ENCODE data around the gene MAP1LC3A.

Gene MAP1LC3A

GRCh38 chr20:34530342-34530741 lies 28.2 kb upstream of the MAP1LC3A start:
- no peak for DNase-seq

- no peak for DNase-seq
Observed at GRCh38 chr20:34531608-34532265, 26.8 kb upstream of the MAP1LC3A start.

- DNase-seq = no peak
Observed at GRCh38 chr20:34532320-34532719, 26.2 kb upstream of the MAP1LC3A start.

GRCh38 chr20:34532756-34533155 lies 25.8 kb upstream of the MAP1LC3A start:
- no peak for DNase-seq

- DNase-seq = no peak
Observed at GRCh38 chr20:34534391-34535165, 23.9 kb upstream of the MAP1LC3A start.

GRCh38 chr20:34535301-34535840 lies 23.1 kb upstream of the MAP1LC3A start:
- no peak for DNase-seq

GRCh38 chr20:34535857-34536256 lies 22.7 kb upstream of the MAP1LC3A start:
- no peak for DNase-seq

GRCh38 chr20:34536798-34537394 lies 21.6 kb upstream of the MAP1LC3A start:
- no peak for DNase-seq

GRCh38 chr20:34537651-34538050 lies 20.9 kb upstream of the MAP1LC3A start:
- DNase-seq = no peak

- no peak for DNase-seq
Observed at GRCh38 chr20:34538671-34539123, 19.8 kb upstream of the MAP1LC3A start.

- DNase-seq = no peak
Observed at GRCh38 chr20:34539756-34540155, 18.8 kb upstream of the MAP1LC3A start.

- no peak for DNase-seq
Observed at GRCh38 chr20:34540596-34541263, 17.8 kb upstream of the MAP1LC3A start.

GRCh38 chr20:34541264-34541901 lies 17.1 kb upstream of the MAP1LC3A start:
- DNase-seq = no peak

GRCh38 chr20:34541917-34542316 lies 16.6 kb upstream of the MAP1LC3A start:
- DNase-seq = no peak

- DNase-seq = no peak
Observed at GRCh38 chr20:34542439-34542838, 16.1 kb upstream of the MAP1LC3A start.

- no peak for DNase-seq
Observed at GRCh38 chr20:34543463-34544056, 15.0 kb upstream of the MAP1LC3A start.

GRCh38 chr20:34544109-34544796 lies 14.3 kb upstream of the MAP1LC3A start:
- no peak for DNase-seq

GRCh38 chr20:34546751-34547181 lies 11.8 kb upstream of the MAP1LC3A start:
- peak; percentile 64 for DNase-seq

GRCh38 chr20:34547844-34548613 lies 10.5 kb upstream of the MAP1LC3A start:
- no peak for DNase-seq

- DNase-seq = no peak
Observed at GRCh38 chr20:34549291-34549928, 9.1 kb upstream of the MAP1LC3A start.

Measured in NCI-H2029 treated with DMSO at 0.1 percent for 48 hours (cell line).